Measurements from ENCODE around the gene SLIT1.

DNA sequence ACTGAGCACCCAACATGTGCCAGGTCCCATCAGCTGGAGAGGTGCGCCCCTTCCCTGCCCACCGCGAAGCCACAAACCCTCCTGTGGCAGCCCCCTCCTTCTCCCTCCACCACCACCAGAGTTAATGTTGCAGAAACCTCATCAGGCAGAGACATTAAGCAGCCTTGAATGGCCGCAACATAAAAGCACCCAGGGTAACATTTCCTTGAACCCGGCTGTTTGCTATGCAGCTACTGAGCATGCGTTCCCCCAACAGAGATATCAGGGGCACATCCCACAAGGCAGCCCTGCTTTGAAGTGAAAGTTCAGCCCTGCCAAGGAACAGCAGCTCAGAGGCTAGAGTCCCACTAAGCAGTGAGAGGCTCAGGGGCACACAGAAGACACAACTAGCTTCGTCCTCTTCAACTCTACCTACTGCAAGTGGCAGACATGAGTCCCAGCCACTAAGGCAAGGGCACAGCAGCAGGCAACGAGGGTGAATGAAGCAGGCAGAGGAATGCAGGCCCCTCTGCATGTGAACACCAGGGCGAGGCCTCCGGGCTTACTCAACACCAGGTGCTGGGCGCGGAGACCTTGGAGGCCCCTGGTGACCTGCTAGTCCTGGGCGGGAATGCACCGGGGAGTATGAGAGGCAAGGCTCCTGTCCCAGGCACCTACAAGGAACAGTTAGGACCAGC is 107.4 kb downstream of the SLIT1 start:
- TF ChIP-seq, protein P1, sequence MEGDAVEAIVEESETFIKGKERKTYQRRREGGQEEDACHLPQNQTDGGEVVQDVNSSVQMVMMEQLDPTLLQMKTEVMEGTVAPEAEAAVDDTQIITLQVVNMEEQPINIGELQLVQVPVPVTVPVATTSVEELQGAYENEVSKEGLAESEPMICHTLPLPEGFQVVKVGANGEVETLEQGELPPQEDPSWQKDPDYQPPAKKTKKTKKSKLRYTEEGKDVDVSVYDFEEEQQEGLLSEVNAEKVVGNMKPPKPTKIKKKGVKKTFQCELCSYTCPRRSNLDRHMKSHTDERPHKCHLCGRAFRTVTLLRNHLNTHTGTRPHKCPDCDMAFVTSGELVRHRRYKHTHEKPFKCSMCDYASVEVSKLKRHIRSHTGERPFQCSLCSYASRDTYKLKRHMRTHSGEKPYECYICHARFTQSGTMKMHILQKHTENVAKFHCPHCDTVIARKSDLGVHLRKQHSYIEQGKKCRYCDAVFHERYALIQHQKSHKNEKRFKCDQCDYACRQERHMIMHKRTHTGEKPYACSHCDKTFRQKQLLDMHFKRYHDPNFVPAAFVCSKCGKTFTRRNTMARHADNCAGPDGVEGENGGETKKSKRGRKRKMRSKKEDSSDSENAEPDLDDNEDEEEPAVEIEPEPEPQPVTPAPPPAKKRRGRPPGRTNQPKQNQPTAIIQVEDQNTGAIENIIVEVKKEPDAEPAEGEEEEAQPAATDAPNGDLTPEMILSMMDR (IDR thresholded peaks at IDR 0.05; ENCODE audit: insufficient read depth, low read length, poor library complexity, severe bottlenecking): no peak
- TF ChIP-seq EZH2phosphoT487 (conservative IDR thresholded peaks at IDR 0.05; ENCODE audit: low read length): no peak

Measured in SU-DHL-6 (cell line).